ENCODE results near the gene RBM19. TPM values are rescaled to one million over a fixed set of nuclear protein-coding genes. Genes with fewer than 3 reads are reported as not detected.
"Not testable (repeated sequence)": the region's sequence is repeated elsewhere in the genome, so short reads cannot be mapped to it uniquely, and the experiment has no call there.

Gene RBM19
- total RNA-seq, 1 experiment from 2014 or later, result 13.1 TPM

- no peak for DNase-seq (ENCODE audit: low read depth)
These were observed 59.5 kb downstream of the RBM19 start for GRCh38 chr12:113906411-113907200.

- DNase-seq (ENCODE audit: low read depth), result no peak
These were observed 60.3 kb downstream of the RBM19 start for GRCh38 chr12:113905829-113906228.

GRCh38 chr12:113903381-113903863 lies 62.7 kb downstream of the RBM19 start:
- DNase-seq (ENCODE audit: low read depth), result peak; percentile 80

- DNase-seq (ENCODE audit: low read depth), result not testable (repeated sequence)
These were observed 64.8 kb downstream of the RBM19 start for GRCh38 chr12:113901319-113901718.

- DNase-seq (ENCODE audit: low read depth), result no peak
These were observed 65.4 kb downstream of the RBM19 start for GRCh38 chr12:113900716-113901115.

GRCh38 chr12:113899561-113900471 lies 66.3 kb downstream of the RBM19 start:
- DNase-seq (ENCODE audit: low read depth), result no peak

GRCh38 chr12:113899042-113899560 lies 67.0 kb downstream of the RBM19 start:
- no peak for DNase-seq (ENCODE audit: low read depth)

- no peak for DNase-seq (ENCODE audit: low read depth)
These were observed 67.7 kb downstream of the RBM19 start for GRCh38 chr12:113898466-113898865.

GRCh38 chr12:113897406-113897805 lies 68.7 kb downstream of the RBM19 start:
- no peak for DNase-seq (ENCODE audit: low read depth)

- no peak for DNase-seq (ENCODE audit: low read depth)
These were observed 69.3 kb downstream of the RBM19 start for GRCh38 chr12:113896841-113897240.

- no peak for DNase-seq (ENCODE audit: low read depth)
These were observed 69.9 kb downstream of the RBM19 start for GRCh38 chr12:113896194-113896593.

- DNase-seq (ENCODE audit: low read depth), result no peak
These were observed 70.9 kb downstream of the RBM19 start for GRCh38 chr12:113895176-113895575.

GRCh38 chr12:113894697-113895096 lies 71.4 kb downstream of the RBM19 start:
- no peak for DNase-seq (ENCODE audit: low read depth)

GRCh38 chr12:113893221-113893620 lies 72.9 kb downstream of the RBM19 start:
- no peak for DNase-seq (ENCODE audit: low read depth)

- no peak for DNase-seq (ENCODE audit: low read depth)
These were observed 73.6 kb downstream of the RBM19 start for GRCh38 chr12:113892556-113892955.

- peak; percentile 62 for DNase-seq (ENCODE audit: low read depth)
These were observed 74.2 kb downstream of the RBM19 start for GRCh38 chr12:113891739-113892520.

- no peak for DNase-seq (ENCODE audit: low read depth)
These were observed 74.9 kb downstream of the RBM19 start for GRCh38 chr12:113891167-113891692.

- no peak for DNase-seq (ENCODE audit: low read depth)
These were observed 76.1 kb downstream of the RBM19 start for GRCh38 chr12:113889891-113890581.

GRCh38 chr12:113889076-113889475 lies 77.0 kb downstream of the RBM19 start:
- DNase-seq (ENCODE audit: low read depth), result peak; percentile 67

GRCh38 chr12:113888435-113888834 lies 77.7 kb downstream of the RBM19 start:
- DNase-seq (ENCODE audit: low read depth), result no peak

- no peak for DNase-seq (ENCODE audit: low read depth)
These were observed 78.2 kb downstream of the RBM19 start for GRCh38 chr12:113887906-113888305.
